Stomach (tissue), 9 donors: Measurements from ENCODE around the gene IGSF8. TPM values are rescaled to one million over a fixed set of nuclear protein-coding genes. Genes with fewer than 3 reads are reported as not detected.
"Not testable (repeated sequence)": the region's sequence is repeated elsewhere in the genome, so short reads cannot be mapped to it uniquely, and the experiment has no call there.

Source experiments
- DNase-seq, 2 donors: peaks; one replicate each; pipeline versions ENCODE4 v3.0.0 to v3.0.0-alpha.2; 2013 to 2019
- H3K27ac ChIP-seq, 5 donors: fragments of 200-600 bp in 4 of 5; sonication (generic) in 4 of 5; one replicate each; pipeline ENCODE4 v1.5.1; 2013 to 2019; ENCODE audit warnings: mild to moderate bottlenecking in 1 of 5, moderate library complexity in 1 of 5
- H3K27me3 ChIP-seq, 3 donors: fragments of 200-600 bp; sonication (generic); one replicate each; pipeline ENCODE4 v1.5.1; 2017 to 2019; ENCODE audit warnings: mixed run types in 1 of 3
- H3K36me3 ChIP-seq, 4 donors: fragments of 200-600 bp; sonication (generic); 1 replicate in 3 of 4; 2 replicates in 1 of 4; pipeline ENCODE4 v1.5.1; 2016 to 2019
- H3K4me1 ChIP-seq, 4 donors: fragments of 200-600 bp; sonication (generic); one replicate each; pipeline ENCODE4 v1.5.1; 2016 to 2019
- H3K4me3 ChIP-seq, 4 donors: fragments of 200-600 bp; sonication (generic) in 3 of 4; one replicate each; pipeline ENCODE4 v1.5.1; 2016 to 2019; ENCODE audit warnings: mild to moderate bottlenecking in 1 of 4
- H3K9me3 ChIP-seq, 4 donors: fragments of 200-600 bp; sonication (generic); one replicate each; pipeline ENCODE4 v1.5.1; 2016 to 2019
- CTCF ChIP-seq, 7 experiments: fragments of 450-650 bp in 4 of 7; fragments of 200-600 bp in 3 of 7; sonication (generic) in 3 of 7; IDR thresholded peaks; one replicate each; pipeline ENCODE4 v1.5.1; 2016 to 2019; ENCODE audit warnings: antibody characterized with exemption in 7 of 7, control low read depth in 2 of 7, mild to moderate bottlenecking in 1 of 7
- EP300 ChIP-seq: sonication (generic); formaldehyde crosslinking; IDR thresholded peaks from one replicate; pipeline ENCODE4 v1.6.1; 2017; ENCODE audit warnings: antibody characterized with exemption
- POLR2A ChIP-seq, 4 donors: fragments of 450-650 bp; IDR thresholded peaks; one replicate each; pipeline ENCODE4 v1.6.1; 2016; ENCODE audit warnings: antibody characterized with exemption in 4 of 4, control low read depth in 2 of 4, mild to moderate bottlenecking in 1 of 4, moderate library complexity in 1 of 4
- POLR2AphosphoS5 ChIP-seq, 3 donors: sonication (generic); formaldehyde crosslinking; IDR thresholded peaks; one replicate each; pipeline ENCODE4 v1.6.1; 2016; ENCODE audit warnings: antibody characterized with exemption in 3 of 3
- WGBS, 5 donors: extraction: QIAGEN DNeasy Blood & Tissue Kit in 3 of 5; methylation state at CpG; one replicate each; pipeline versions ENCODE4 v1.1.5 to v1.1.7; 2013 to 2018; 5-methylcytosine and 5-hydroxymethylcytosine counted together
- intact Hi-C: fragments of 100-400 bp; cut with DNase I; formaldehyde crosslinking; loops from one replicate; pipeline ENCODE4 v1.15.1; 2023; ENCODE audit warnings: low total_unique reads
- polyA plus RNA-seq, 3 donors: library from polyadenylated mRNA; stranded (reverse); fragments of 200-250 nt; gene quantifications; one replicate each; pipeline ENCODE4 v1.2.3, GENCODE V29; 2013
- total RNA-seq, 5 donors: library from RNA; depleted of rRNA; stranded (reverse); fragments of >200 nt; gene quantifications; one replicate each; pipeline versions ENCODE4 v1.1.0 to v1.2.3, GENCODE V29; 2014 to 2016
- donor health status: healthy with polysubstance abuse.
- donor health status: Bipolar disorder and iron deficiency.
- donor health status: healthy.

The IGSF8 gene
- total and polyA plus RNA-seq, 8 donors = 4.7 to 65.2 (median 14.8) TPM

- WGBS, 5 donors = 50 to 65% (median 57%) methylated on average over 7 of the region's 7 CpGs
- no peak for DNase-seq
- Histone ChIP-seq H3K4me1 (no peaks in the 10 kb centered on the region), H3K4me3 (no peak overlapping the region), H3K36me3 (no peaks in the 10 kb centered on the region), H3K9me3 (no peaks in the 10 kb centered on the region), H3K27ac (no peak overlapping the region), H3K27me3 (peaks cover 0 to 67% (median 0%) of the 10 kb centered on the region in 3 donors)
- intact Hi-C loops = no loop called here
- TF ChIP-seq EP300 (no peak), CTCF (IDR thresholded peaks at IDR 0.05) (no peak), POLR2A (IDR thresholded peaks at IDR 0.05) (no peak), POLR2AphosphoS5 (IDR thresholded peaks at IDR 0.05) (no peak)
Measured at GRCh38 chr1:160053548-160054365, 44.7 kb downstream of the IGSF8 start.

GRCh38 chr1:160052936-160053335 lies 45.5 kb downstream of the IGSF8 start:
- Histone ChIP-seq H3K4me1 (no peaks in the 10 kb centered on the region), H3K4me3 (no peak overlapping the region), H3K27ac (no peak overlapping the region), H3K27me3 (peaks cover 0 to 61% (median 0%) of the 10 kb centered on the region in 3 donors), H3K36me3 (no peaks in the 10 kb centered on the region), H3K9me3 (no peaks in the 10 kb centered on the region)
- no peak for DNase-seq
- intact Hi-C loops = no loop called here
- TF ChIP-seq CTCF (IDR thresholded peaks at IDR 0.05) (no peak), POLR2A (IDR thresholded peaks at IDR 0.05) (no peak), EP300 (no peak), POLR2AphosphoS5 (IDR thresholded peaks at IDR 0.05) (no peak)
- 57 to 69% (median 66%) methylated on average over 6 of the region's 6 CpGs for WGBS, 5 donors

- Histone ChIP-seq H3K36me3 (no peaks in the 10 kb centered on the region), H3K4me1 (peaks cover 6 to 15% (median 11%) of the 10 kb centered on the region in 4 donors), H3K27ac (no peak overlapping the region), H3K27me3 (peaks cover 0 to 42% (median 0%) of the 10 kb centered on the region in 3 donors), H3K9me3 (no peaks in the 10 kb centered on the region), H3K4me3 (no peak overlapping the region)
- whole genome bisulfite sequencing, 5 donors = 71 to 94% (median 79%) methylated on average over 1 of the region's 1 CpG
- no peak for DNase-seq
- intact Hi-C loops = no loop called here
- no peak for TF ChIP-seq POLR2A (IDR thresholded peaks at IDR 0.05)
- no peak for TF ChIP-seq EP300
- TF ChIP-seq POLR2AphosphoS5 (IDR thresholded peaks at IDR 0.05) = no peak
- TF ChIP-seq CTCF (IDR thresholded peaks at IDR 0.05) = no peak
Measured at GRCh38 chr1:160050619-160051018, 47.8 kb downstream of the IGSF8 start.

- peaks cover 0 to 38% (median 0%) of the 10 kb centered on the region in 3 donors for H3K27me3 ChIP-seq
- intact Hi-C loops = not testable (repeated sequence)
Measured at GRCh38 chr1:160050182-160050581, 48.2 kb downstream of the IGSF8 start.

GRCh38 chr1:160049101-160049500 lies 49.3 kb downstream of the IGSF8 start:
- intact Hi-C loops = loop anchor here (5.0 kb wide), 1 partner anchor 33 kb away; the partner anchor contains the start of gene KCNJ9

More at GRCh38 chr1:160050182-160050581, 48.2 kb downstream of the IGSF8 start:
- 64 to 76% (median 70%) methylated on average over 2 of the region's 2 CpGs for WGBS, 5 donors
- DNase-seq, H3K4me3 ChIP-seq, H3K36me3 ChIP-seq, H3K9me3 ChIP-seq, H3K27ac ChIP-seq: not testable (repeated sequence)
- peaks cover 6 to 15% (median 11%) of the 10 kb centered on the region in 4 donors for H3K4me1 ChIP-seq

More at GRCh38 chr1:160049101-160049500, 49.3 kb downstream of the IGSF8 start:
- Histone ChIP-seq H3K27me3 (peaks cover 0 to 27% (median 0%) of the 10 kb centered on the region in 3 donors), H3K4me3 (no peak overlapping the region), H3K4me1 (peaks cover 6 to 15% (median 11%) of the 10 kb centered on the region in 4 donors), H3K27ac (no peak overlapping the region), H3K9me3 (no peaks in the 10 kb centered on the region), H3K36me3 (no peaks in the 10 kb centered on the region)
- DNase-seq = no peak
- TF ChIP-seq CTCF (IDR thresholded peaks at IDR 0.05) (no peak), POLR2A (IDR thresholded peaks at IDR 0.05) (no peak), EP300 (no peak), POLR2AphosphoS5 (IDR thresholded peaks at IDR 0.05) (no peak)
- WGBS, 5 donors = 69 to 80% (median 75%) methylated on average over 3 of the region's 3 CpGs
